ENCODE data around the gene SEPTIN8. TPM values are rescaled to one million over a fixed set of nuclear protein-coding genes. Genes with fewer than 3 reads are reported as not detected.

The SEPTIN8 gene
- total and polyA plus RNA-seq, 10 of the 15 experiments (the other 5 are each of a cell fraction or from before 2014, with no cell fraction given) = 6.1 to 96.1 (median 29.4) TPM

DNA sequence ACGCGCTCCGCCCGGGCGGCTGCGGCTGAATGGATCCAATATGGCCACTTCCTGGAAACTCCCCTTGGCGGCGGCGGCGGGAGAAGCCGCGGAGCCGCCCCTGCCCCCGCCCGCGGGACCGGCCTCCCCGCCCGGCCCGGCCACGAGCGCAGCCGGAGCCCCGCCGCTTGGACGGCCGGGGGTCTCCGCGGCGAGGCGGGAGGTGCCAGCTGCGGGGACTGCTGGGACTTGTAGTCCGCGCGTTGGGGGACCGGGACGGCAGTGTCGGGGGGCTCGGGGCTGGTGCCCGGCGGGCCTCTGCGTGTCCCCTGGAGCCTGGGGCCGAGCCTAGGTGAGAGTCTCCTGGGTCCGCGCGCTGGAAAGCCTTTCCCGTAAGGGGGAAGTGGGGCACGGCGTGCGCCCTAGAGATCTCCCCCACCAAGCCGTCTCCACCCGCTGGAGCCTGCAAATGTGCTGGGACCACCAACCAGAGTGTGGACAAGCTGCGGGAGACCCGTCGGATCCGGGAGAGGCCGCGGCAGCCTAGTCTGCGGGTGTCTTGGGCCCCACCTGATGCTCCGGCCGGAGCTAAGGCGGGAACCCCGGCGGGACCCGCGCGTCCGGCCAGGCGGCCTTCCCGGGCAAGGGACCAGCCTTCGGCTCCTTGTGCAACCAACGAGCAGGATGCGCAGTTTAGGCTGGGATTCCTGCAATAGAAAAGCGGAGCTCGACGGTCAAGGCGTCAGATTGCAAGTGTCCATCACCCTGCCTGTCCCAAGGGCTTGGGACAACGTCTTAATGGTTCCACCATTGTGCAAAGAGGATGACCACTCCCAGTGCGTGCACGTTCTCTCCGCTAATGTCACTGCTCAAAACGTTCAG is at the start of gene SEPTIN8 (continued):
- TF ChIP-seq, protein P1, sequence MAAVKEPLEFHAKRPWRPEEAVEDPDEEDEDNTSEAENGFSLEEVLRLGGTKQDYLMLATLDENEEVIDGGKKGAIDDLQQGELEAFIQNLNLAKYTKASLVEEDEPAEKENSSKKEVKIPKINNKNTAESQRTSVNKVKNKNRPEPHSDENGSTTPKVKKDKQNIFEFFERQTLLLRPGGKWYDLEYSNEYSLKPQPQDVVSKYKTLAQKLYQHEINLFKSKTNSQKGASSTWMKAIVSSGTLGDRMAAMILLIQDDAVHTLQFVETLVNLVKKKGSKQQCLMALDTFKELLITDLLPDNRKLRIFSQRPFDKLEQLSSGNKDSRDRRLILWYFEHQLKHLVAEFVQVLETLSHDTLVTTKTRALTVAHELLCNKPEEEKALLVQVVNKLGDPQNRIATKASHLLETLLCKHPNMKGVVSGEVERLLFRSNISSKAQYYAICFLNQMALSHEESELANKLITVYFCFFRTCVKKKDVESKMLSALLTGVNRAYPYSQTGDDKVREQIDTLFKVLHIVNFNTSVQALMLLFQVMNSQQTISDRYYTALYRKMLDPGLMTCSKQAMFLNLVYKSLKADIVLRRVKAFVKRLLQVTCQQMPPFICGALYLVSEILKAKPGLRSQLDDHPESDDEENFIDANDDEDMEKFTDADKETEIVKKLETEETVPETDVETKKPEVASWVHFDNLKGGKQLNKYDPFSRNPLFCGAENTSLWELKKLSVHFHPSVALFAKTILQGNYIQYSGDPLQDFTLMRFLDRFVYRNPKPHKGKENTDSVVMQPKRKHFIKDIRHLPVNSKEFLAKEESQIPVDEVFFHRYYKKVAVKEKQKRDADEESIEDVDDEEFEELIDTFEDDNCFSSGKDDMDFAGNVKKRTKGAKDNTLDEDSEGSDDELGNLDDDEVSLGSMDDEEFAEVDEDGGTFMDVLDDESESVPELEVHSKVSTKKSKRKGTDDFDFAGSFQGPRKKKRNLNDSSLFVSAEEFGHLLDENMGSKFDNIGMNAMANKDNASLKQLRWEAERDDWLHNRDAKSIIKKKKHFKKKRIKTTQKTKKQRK (IDR thresholded peaks at IDR 0.05; ENCODE audit: low read depth, low read length) = no peak
- no peak for TF ChIP-seq RAD51 (IDR thresholded peaks at IDR 0.05)
- peak; percentile 47 for TF ChIP-seq RELA (IDR thresholded peaks at IDR 0.05; ENCODE audit: borderline replicate concordance, partially characterized antibody)
- no peak for TF ChIP-seq ZBTB40 (IDR thresholded peaks at IDR 0.05; ENCODE audit: borderline replicate concordance)
- no peak for TF ChIP-seq HDAC6 (IDR thresholded peaks at IDR 0.05; ENCODE audit: unreplicated experiment)
- TF ChIP-seq ZNF207 (IDR thresholded peaks at IDR 0.05; ENCODE audit: borderline replicate concordance) = no peak
- 0 out of 2 replicates have a peak, but pooled peaks have one; percentile 36 for TF ChIP-seq TAF1 (IDR thresholded peaks at IDR 0.05; ENCODE audit: borderline replicate concordance, low read depth, low read length)
- no peak for TF ChIP-seq HSF1 (IDR thresholded peaks at IDR 0.05; ENCODE audit: low read depth, low read length)
- TF ChIP-seq BCL11A (IDR thresholded peaks at IDR 0.05; ENCODE audit: low read depth, low read length) = no peak
- 0 out of 2 replicates have a peak, but pooled peaks have one; percentile 8 for TF ChIP-seq POLR2A (IDR thresholded peaks at IDR 0.05; ENCODE audit: low read depth, low read length)
- TF ChIP-seq CBX5 (IDR thresholded peaks at IDR 0.05; ENCODE audit: low read depth) = no peak
- TF ChIP-seq RFX5 (IDR thresholded peaks at IDR 0.05; ENCODE audit: low read depth, low read length) = no peak
- TF ChIP-seq ZBTB33 (IDR thresholded peaks at IDR 0.05) = no peak
- no peak for TF ChIP-seq WRNIP1 (IDR thresholded peaks at IDR 0.05; ENCODE audit: borderline replicate concordance, low read depth, low read length)

All from GM12878 (cell line).